ENCODE results near the gene MAP3K13.

DNA sequence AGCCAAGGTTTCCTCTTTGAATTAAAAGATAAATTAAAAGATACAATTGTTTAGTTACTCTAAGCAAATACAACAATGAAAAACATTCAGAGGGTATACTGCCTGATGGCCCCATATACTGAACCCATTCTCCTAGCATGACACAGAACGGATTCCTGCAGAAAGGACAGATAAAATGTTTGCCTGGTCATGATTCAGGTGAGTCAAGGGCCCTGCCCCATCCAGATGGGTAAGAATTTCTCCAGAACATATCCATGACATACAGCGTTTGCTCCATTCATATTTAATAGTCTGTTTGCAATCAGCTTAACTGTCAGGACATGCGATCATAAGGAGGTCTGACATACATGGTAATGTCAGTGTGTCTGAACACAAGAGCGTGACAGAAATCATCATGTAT lies 127.3 kb downstream of the MAP3K13 start:
- TF ChIP-seq POLR2AphosphoS5 (IDR thresholded peaks at IDR 0.05; ENCODE audit: borderline replicate concordance, low read depth, low read length) (no peak), EZH2 (IDR thresholded peaks at IDR 0.05) (no peak), FOXP2 (optimal IDR thresholded peaks at IDR 0.05; ENCODE audit: control extremely low read depth, extremely low read length, insufficient read depth) (no peak)
